HepG2 (cell line): ENCODE measurements around the gene PXK. TPM values are rescaled to one million over a fixed set of nuclear protein-coding genes. Genes with fewer than 3 reads are reported as not detected.

Experiments used
- CC2D1A ChIP-seq: sonication (generic); formaldehyde crosslinking; IDR thresholded peaks from 2 replicates; pipeline ENCODE4 v1.8.1; 2023; ENCODE audit warnings: mild to moderate bottlenecking, missing genetic modification reagents
- HDAC6 ChIP-seq: fragments of 200-600 bp; sonication (generic); IDR thresholded peaks from 2 replicates; pipeline ENCODE4 v1.7.0; 2017; ENCODE audit warnings: mild to moderate bottlenecking, antibody characterized with exemption, low read length, low read depth
- HOXA9 ChIP-seq: sonication (generic); formaldehyde crosslinking; IDR thresholded peaks from 2 replicates; pipeline ENCODE4 v1.8.1; 2022; ENCODE audit warnings: missing genetic modification reagents, mild to moderate bottlenecking, moderate library complexity, borderline replicate concordance
- NFRKB ChIP-seq: fragments of 450-650 bp; IDR thresholded peaks from 2 replicates; pipeline ENCODE4 v1.6.1; 2017
- NR2F2 ChIP-seq: IDR thresholded peaks from 2 replicates; pipeline ENCODE4 v1.6.1; 2012; ENCODE audit warnings: low read depth, inconsistent platforms, borderline replicate concordance
- PHF8 ChIP-seq: sonication (generic); formaldehyde crosslinking; IDR thresholded peaks from 2 replicates; pipeline ENCODE4 v1.5.0; 2020; ENCODE audit warnings: missing genetic modification reagents
- PRMT3 ChIP-seq: sonication (generic); formaldehyde crosslinking; IDR thresholded peaks from 2 replicates; pipeline ENCODE4 v1.8.1; 2022; ENCODE audit warnings: low read depth, mild to moderate bottlenecking, moderate library complexity, missing genetic modification reagents, borderline replicate concordance
- RBM39 ChIP-seq: fragments of 200-400 bp; formaldehyde crosslinking; IDR thresholded peaks from one replicate; pipeline ENCODE4 v1.6.1; 2018; ENCODE audit warnings: antibody characterized with exemption, mild to moderate bottlenecking, low read depth, low read length; ENCODE audit not compliant: poor library complexity, severe bottlenecking
- RXRB ChIP-seq: IDR thresholded peaks from 2 replicates; pipeline ENCODE4 v1.6.1; 2016; ENCODE audit warnings: borderline replicate concordance, missing genetic modification reagents, missing compliant biosample characterization
- SETDB1 ChIP-seq: sonication (generic); formaldehyde crosslinking; IDR thresholded peaks from 2 replicates; pipeline ENCODE4 v1.5.1; 2020; ENCODE audit warnings: missing genetic modification reagents, mild to moderate bottlenecking, borderline replicate concordance
- TFDP1 ChIP-seq: IDR thresholded peaks from 2 replicates; pipeline ENCODE4 v1.6.1; 2016; ENCODE audit warnings: missing compliant biosample characterization, missing genetic modification reagents, borderline replicate concordance
- YEATS4 ChIP-seq: sonication (generic); formaldehyde crosslinking; IDR thresholded peaks from 2 replicates; pipeline ENCODE4 v1.4.0; 2020; ENCODE audit warnings: missing genetic modification reagents, borderline replicate concordance
- ZBTB1 ChIP-seq: sonication (generic); formaldehyde crosslinking; IDR thresholded peaks from 2 replicates; pipeline ENCODE4 v1.4.0; 2020; ENCODE audit warnings: missing genetic modification reagents, borderline replicate concordance
- ZFP1 ChIP-seq: IDR thresholded peaks from 2 replicates; pipeline ENCODE4 v1.6.1; 2016
- ZFYVE20 ChIP-seq: sonication (generic); formaldehyde crosslinking; IDR thresholded peaks from 2 replicates; pipeline ENCODE4 v1.8.0; 2023; ENCODE audit warnings: low read depth, mild to moderate bottlenecking, moderate library complexity, missing genetic modification reagents, borderline replicate concordance
- ZNF10 ChIP-seq: sonication (generic); formaldehyde crosslinking; IDR thresholded peaks from 2 replicates; pipeline ENCODE4 v1.4.0; 2020; ENCODE audit warnings: mild to moderate bottlenecking, low read depth, missing genetic modification reagents, borderline replicate concordance
- ZNF230 ChIP-seq: sonication (generic); formaldehyde crosslinking; IDR thresholded peaks from 2 replicates; pipeline ENCODE4 v1.4.0; 2020; ENCODE audit warnings: mild to moderate bottlenecking, missing genetic modification reagents
- ZNF281 ChIP-seq: sonication (generic); formaldehyde crosslinking; IDR thresholded peaks from 2 replicates; pipeline ENCODE4 v1.4.0; 2020; ENCODE audit warnings: missing genetic modification reagents, borderline replicate concordance
- ZNF296 ChIP-seq: sonication (generic); formaldehyde crosslinking; conservative IDR thresholded peaks from 2 replicates; pipeline ENCODE4 v1.5.0; 2020; ENCODE audit warnings: mild to moderate bottlenecking, missing genetic modification reagents
- ZNF317 ChIP-seq: sonication (generic); formaldehyde crosslinking; IDR thresholded peaks from 2 replicates; pipeline ENCODE4 v1.5.0; 2020; ENCODE audit warnings: mild to moderate bottlenecking, missing genetic modification reagents
- ZNF337 ChIP-seq: sonication (generic); formaldehyde crosslinking; IDR thresholded peaks from 2 replicates; pipeline ENCODE4 v1.5.1; 2020; ENCODE audit warnings: missing genetic modification reagents, low read depth, mild to moderate bottlenecking, borderline replicate concordance
- ZNF513 ChIP-seq: sonication (generic); formaldehyde crosslinking; conservative IDR thresholded peaks from 2 replicates; pipeline ENCODE4 v1.5.0; 2020; ENCODE audit warnings: missing genetic modification reagents
- ZNF746 ChIP-seq: sonication (generic); formaldehyde crosslinking; IDR thresholded peaks from 2 replicates; pipeline ENCODE4 v1.8.0; 2022; ENCODE audit warnings: mild to moderate bottlenecking, missing genetic modification reagents
- polyA plus RNA-seq, 8 experiments: library from polyadenylated mRNA; depleted of rRNA in 3 of 8; stranded (reverse) in 7 of 8; unstranded in 1 of 8; fragments of >200 nt; fragmentation: Illumina TruSeq in 4 of 8; extraction: Trizol in 4 of 8; gene quantifications; 2 replicates each; pipeline versions ENCODE4 v1.2.1 to v1.2.3, GENCODE V29; 2011 to 2016; ENCODE audit warnings: low read depth in 4 of 8, missing spikeins in 1 of 8, mixed read lengths in 1 of 8; ENCODE audit not compliant: insufficient read depth in 1 of 8
- total RNA-seq, 5 experiments: library from RNA; depleted of rRNA; stranded (reverse); fragments of >200 nt; fragmentation: Illumina TruSeq; extraction: Trizol; gene quantifications; 2 replicates each; pipeline ENCODE4 v1.2.3, GENCODE V29; 2016; ENCODE audit warnings: low read depth in 1 of 5

The PXK gene
- total and polyA plus RNA-seq, 2 of the 13 experiments (the other 11 are each of a cell fraction or from before 2014, with no cell fraction given) = 6.4 to 18.6 TPM

GRCh38 chr3:58332575-58333188 is at the start of gene PXK (continued):
- TF ChIP-seq ZNF513 (CRISPR knock-in tag) (no peak), ZNF746 (no peak), PHF8 (CRISPR knock-in tag) (peak; percentile 50; the same call in 1 of the 2 replicates), ZNF230 (CRISPR knock-in tag) (no peak), CC2D1A (CRISPR knock-in tag) (no peak), RBM39 (no peak), HDAC6 (no peak), ZNF337 (CRISPR knock-in tag) (no peak), PRMT3 (CRISPR knock-in tag) (no peak), HOXA9 (peak; percentile 57; the same call in 1 of the 2 replicates), RXRB (CRISPR knock-in tag) (no peak), ZNF296 (CRISPR knock-in tag) (no peak), SETDB1 (CRISPR knock-in tag) (no peak), ZNF317 (CRISPR knock-in tag) (no peak), ZNF281 (CRISPR knock-in tag) (peak; percentile 18; the same call in 1 of the 2 replicates), YEATS4 (CRISPR knock-in tag) (peak; percentile 72), NR2F2 (no peak), ZNF10 (CRISPR knock-in tag) (no peak), ZBTB1 (CRISPR knock-in tag) (no peak), TFDP1 (CRISPR knock-in tag) (peak; percentile 66; the same call in 1 of the 2 replicates), ZFP1 (CRISPR knock-in tag) (no peak), ZFYVE20 (no peak), NFRKB (no peak)
